Measurements from ENCODE around the gene TSSC4. TPM values are rescaled to one million over a fixed set of nuclear protein-coding genes. Genes with fewer than 3 reads are reported as not detected.

TSSC4 gene
- total RNA-seq, 1 donor from 2014 or later, result 40.6 TPM

DNA sequence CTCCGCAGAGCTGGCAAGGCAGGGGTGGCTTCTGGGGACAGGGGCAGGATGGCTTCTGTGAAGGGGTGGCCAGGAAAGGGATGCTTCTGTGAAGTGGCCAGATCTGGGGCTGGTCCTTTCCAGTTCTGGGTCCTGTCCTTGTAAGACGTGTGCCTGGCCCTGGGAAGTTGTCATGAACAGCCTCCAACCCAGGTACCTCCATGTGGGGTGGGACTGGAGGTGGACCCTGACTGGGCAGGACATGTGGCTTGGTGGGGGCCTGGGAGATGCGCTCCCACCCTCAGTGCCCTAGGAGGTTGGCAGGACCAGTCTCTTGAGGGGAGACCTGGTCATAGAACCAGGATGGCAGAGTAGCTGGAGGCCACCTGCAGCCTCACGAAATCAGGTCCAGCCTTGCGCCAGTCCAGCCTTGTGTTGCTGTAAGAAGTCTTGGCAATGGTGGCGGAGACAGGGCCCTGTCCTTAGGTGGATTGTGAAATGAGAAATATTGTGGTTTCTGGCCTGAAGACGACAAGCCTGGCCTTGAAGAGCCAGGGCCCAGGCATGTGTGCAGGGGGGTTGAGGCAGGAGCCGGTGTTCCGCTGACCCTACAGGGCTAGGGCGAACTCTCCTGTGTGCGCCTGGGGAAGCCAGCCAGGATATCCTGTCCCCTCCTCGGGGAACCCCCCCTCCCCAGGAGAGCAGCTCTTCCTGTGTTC lies 46.9 kb downstream of the TSSC4 start:
- ATAC-seq (peak; percentile 2), DNase-seq (peak; percentile 68)
- Histone ChIP-seq H3K27me3 (peaks cover 9% of the 10 kb centered on the region), H3K27ac (peak overlapping the region; percentile 47), H3K4me3 (peak overlapping the region; percentile 57), H3K36me3 (no peaks in the 10 kb centered on the region), H3K9me3 (no peaks in the 10 kb centered on the region), H3K4me1 (peaks cover 29% of the 10 kb centered on the region)
- intact Hi-C loops (cut with DNase I), result no loop called here
- no peak for TF ChIP-seq CTCF (IDR thresholded peaks at IDR 0.05)

- TF ChIP-seq CTCF (IDR thresholded peaks at IDR 0.05), result no peak
- Histone ChIP-seq H3K27ac (peak overlapping the region; percentile 47), H3K9me3 (no peaks in the 10 kb centered on the region), H3K4me3 (peak overlapping the region; percentile 57), H3K4me1 (peaks cover 29% of the 10 kb centered on the region), H3K27me3 (peaks cover 9% of the 10 kb centered on the region), H3K36me3 (no peaks in the 10 kb centered on the region)
- intact Hi-C loops (cut with DNase I), result no loop called here
- DNase-seq, result no peak
- ATAC-seq, result no peak
Measured at GRCh38 chr11:2447951-2448650, 47.6 kb downstream of the TSSC4 start.

- peaks cover 9% of the 10 kb centered on the region for H3K27me3 ChIP-seq
- ATAC-seq (no peak), DNase-seq (peak; percentile 59)
- no peaks in the 10 kb centered on the region for H3K36me3 ChIP-seq
- peaks cover 29% of the 10 kb centered on the region for H3K4me1 ChIP-seq
- no peak overlapping the region for H3K4me3 ChIP-seq
- H3K9me3 ChIP-seq, result no peaks in the 10 kb centered on the region
- TF ChIP-seq CTCF (IDR thresholded peaks at IDR 0.05), result no peak
- H3K27ac ChIP-seq, result no peak overlapping the region
- intact Hi-C loops (cut with DNase I), result no loop called here
Measured at GRCh38 chr11:2448661-2449547, 48.4 kb downstream of the TSSC4 start.

DNA sequence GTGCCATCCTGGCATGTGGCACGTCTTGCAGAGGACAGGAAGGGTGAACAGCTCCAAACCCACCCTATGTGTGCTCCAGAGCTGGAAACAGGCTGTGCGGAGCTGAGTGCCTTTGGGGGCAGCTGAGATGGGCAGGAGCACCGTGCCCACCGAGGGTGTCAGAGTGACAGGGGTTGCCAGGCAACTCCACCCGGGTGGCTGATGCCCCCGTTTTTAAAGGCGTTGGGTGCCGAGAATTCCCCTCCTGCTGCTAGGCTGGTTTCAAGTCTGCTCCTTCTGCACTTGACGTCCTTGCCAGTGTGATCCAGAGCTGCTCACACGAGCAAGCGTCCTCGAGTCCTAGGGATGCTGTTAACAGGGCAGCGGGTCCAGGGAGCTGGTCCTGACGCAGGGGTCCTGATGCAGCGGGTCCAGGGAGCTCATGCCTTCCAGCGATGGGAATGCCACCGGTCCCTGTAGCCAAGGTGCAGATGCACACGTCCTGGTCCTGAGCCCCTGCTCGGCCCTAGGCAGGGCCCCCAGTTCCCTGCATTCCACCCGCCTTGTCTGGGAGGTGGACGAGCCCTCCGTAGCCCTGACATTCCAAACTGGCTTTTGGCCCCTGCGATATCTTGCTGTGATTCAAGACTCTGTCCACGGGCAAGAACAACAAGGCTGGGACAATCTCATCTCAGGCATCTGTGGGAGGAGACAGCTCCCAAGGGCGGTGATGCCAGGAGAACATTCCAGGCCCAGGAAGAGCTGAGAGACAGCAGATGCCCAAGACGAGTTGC lies 49.2 kb downstream of the TSSC4 start:
- Histone ChIP-seq H3K27ac (no peak overlapping the region), H3K27me3 (peaks cover 9% of the 10 kb centered on the region), H3K36me3 (no peaks in the 10 kb centered on the region), H3K4me3 (no peak overlapping the region), H3K9me3 (no peaks in the 10 kb centered on the region), H3K4me1 (peaks cover 25% of the 10 kb centered on the region)
- ATAC-seq, result no peak
- TF ChIP-seq CTCF (IDR thresholded peaks at IDR 0.05), result no peak
- peak; percentile 40 for DNase-seq
- intact Hi-C loops (cut with DNase I), result no loop called here
